ENCODE results near the gene ELL.

The ELL gene

GRCh38 chr19:18539372-18539771 is 17.5 kb upstream of the ELL start:
- no peak overlapping the region for H3K4me3 ChIP-seq (ENCODE audit: low read length)
- peaks cover 29% of the 10 kb centered on the region for H3K36me3 ChIP-seq (ENCODE audit: control insufficient read depth, low read length)
- H3K27me3 ChIP-seq (ENCODE audit: control insufficient read depth, low read length): no peaks in the 10 kb centered on the region
- H3K4me2 ChIP-seq (ENCODE audit: low read length): no peak overlapping the region
- H4K20me1 ChIP-seq (ENCODE audit: control insufficient read depth, insufficient read depth, low read depth, low read length): no peaks in the 10 kb centered on the region
- no peaks in the 10 kb centered on the region for H3K9me3 ChIP-seq (ENCODE audit: control insufficient read depth, insufficient read depth, low read length)
- no peaks in the 10 kb centered on the region for H3K9me2 ChIP-seq (replicated peaks; ENCODE audit: control insufficient read depth, low read length)
- H3K27ac ChIP-seq (ENCODE audit: low read depth, low read length): no peak overlapping the region
- peaks cover 13% of the 10 kb centered on the region for H3K79me2 ChIP-seq (ENCODE audit: control insufficient read depth, low read length)
- TF ChIP-seq CTCF (IDR thresholded peaks at IDR 0.05; ENCODE audit: low read depth, low read length, poor library complexity, severe bottlenecking): no peak
- no peak for TF ChIP-seq EZH2phosphoT487 (IDR thresholded peaks at IDR 0.05; ENCODE audit: borderline replicate concordance, low read length)
- H3K4me1 ChIP-seq (ENCODE audit: control insufficient read depth, low read length): peaks cover 18% of the 10 kb centered on the region
- H3F3A ChIP-seq (ENCODE audit: control insufficient read depth, insufficient read depth): no peaks in the 10 kb centered on the region

GRCh38 chr19:18538115-18538514 is 16.2 kb upstream of the ELL start:
- H3K9me3 ChIP-seq (ENCODE audit: control insufficient read depth, insufficient read depth, low read length): no peaks in the 10 kb centered on the region
- no peaks in the 10 kb centered on the region for H4K20me1 ChIP-seq (ENCODE audit: control insufficient read depth, insufficient read depth, low read depth, low read length)
- no peak overlapping the region for H3K4me2 ChIP-seq (ENCODE audit: low read length)
- no peak for TF ChIP-seq CTCF (IDR thresholded peaks at IDR 0.05; ENCODE audit: low read depth, low read length, poor library complexity, severe bottlenecking)
- no peak for TF ChIP-seq EZH2phosphoT487 (IDR thresholded peaks at IDR 0.05; ENCODE audit: borderline replicate concordance, low read length)
- H3K27ac ChIP-seq (ENCODE audit: low read depth, low read length): no peak overlapping the region
- peaks cover 10% of the 10 kb centered on the region for H3K4me1 ChIP-seq (ENCODE audit: control insufficient read depth, low read length)
- H3K36me3 ChIP-seq (ENCODE audit: control insufficient read depth, low read length): peaks cover 29% of the 10 kb centered on the region
- peaks cover 13% of the 10 kb centered on the region for H3K79me2 ChIP-seq (ENCODE audit: control insufficient read depth, low read length)
- no peaks in the 10 kb centered on the region for H3K9me2 ChIP-seq (replicated peaks; ENCODE audit: control insufficient read depth, low read length)
- no peak overlapping the region for H3K4me3 ChIP-seq (ENCODE audit: low read length)
- H3K27me3 ChIP-seq (ENCODE audit: control insufficient read depth, low read length): no peaks in the 10 kb centered on the region
- H3F3A ChIP-seq (ENCODE audit: control insufficient read depth, insufficient read depth): no peaks in the 10 kb centered on the region

- Histone ChIP-seq H3K4me3 (ENCODE audit: low read length) (no peak overlapping the region), H3K27ac (ENCODE audit: low read depth, low read length) (no peak overlapping the region), H3K4me2 (ENCODE audit: low read length) (no peak overlapping the region), H3F3A (ENCODE audit: control insufficient read depth, insufficient read depth) (no peaks in the 10 kb centered on the region), H3K9me3 (ENCODE audit: control insufficient read depth, insufficient read depth, low read length) (no peaks in the 10 kb centered on the region), H3K79me2 (ENCODE audit: control insufficient read depth, low read length) (peaks cover 8% of the 10 kb centered on the region), H3K4me1 (ENCODE audit: control insufficient read depth, low read length) (peaks cover 8% of the 10 kb centered on the region), H3K27me3 (ENCODE audit: control insufficient read depth, low read length) (no peaks in the 10 kb centered on the region), H3K36me3 (ENCODE audit: control insufficient read depth, low read length) (peaks cover 35% of the 10 kb centered on the region), H3K9me2 (replicated peaks; ENCODE audit: control insufficient read depth, low read length) (no peaks in the 10 kb centered on the region), H4K20me1 (ENCODE audit: control insufficient read depth, insufficient read depth, low read depth, low read length) (0 out of 2 replicates have a peak, but pooled peaks cover 3% of the 10 kb centered on the region)
- TF ChIP-seq CTCF (IDR thresholded peaks at IDR 0.05; ENCODE audit: low read depth, low read length, poor library complexity, severe bottlenecking) (no peak), EZH2phosphoT487 (IDR thresholded peaks at IDR 0.05; ENCODE audit: borderline replicate concordance, low read length) (no peak)
Measured at GRCh38 chr19:18537431-18537830, 15.6 kb upstream of the ELL start.
